HG03097 (cell line): ENCODE measurements around the gene PLK4.

Experiments used
- ATAC-seq: cut with Tn5 transposase; IDR thresholded peaks from one replicate; pipeline ENCODE4 v1.9.1; 2021; ENCODE audit not compliant: unreplicated experiment, low FRiP score

PLK4 gene

GRCh38 chr4:127880763-127881562 is at the start of gene PLK4:
TSS of gene PLK4 (plus strand) at chr4:127880893. CDS start at chr4:127881135, 242 bp downstream.
- ATAC-seq: peak; percentile 95

GRCh38 chr4:127832585-127832984 is 48.1 kb upstream of the PLK4 start:
- peak; percentile 49 for ATAC-seq

GRCh38 chr4:127843704-127844600 is 36.7 kb upstream of the PLK4 start:
- ATAC-seq: no peak

GRCh38 chr4:127844601-127845116 is 36.0 kb upstream of the PLK4 start:
- ATAC-seq: no peak

- ATAC-seq: no peak
Measured at GRCh38 chr4:127846061-127846460, 34.6 kb upstream of the PLK4 start.

- no peak for ATAC-seq
Measured at GRCh38 chr4:127846765-127847164, 33.9 kb upstream of the PLK4 start.

- no peak for ATAC-seq
Measured at GRCh38 chr4:127849505-127850234, 31.0 kb upstream of the PLK4 start.

- no peak for ATAC-seq
Measured at GRCh38 chr4:127852661-127853060, 28.0 kb upstream of the PLK4 start.

- ATAC-seq: no peak
Measured at GRCh38 chr4:127856196-127856812, 24.4 kb upstream of the PLK4 start.

- peak; percentile 73 for ATAC-seq
Measured at GRCh38 chr4:127856813-127857447, 23.8 kb upstream of the PLK4 start.

GRCh38 chr4:127857641-127858040 is 23.1 kb upstream of the PLK4 start:
- ATAC-seq: no peak

GRCh38 chr4:127868196-127868595 is 12.5 kb upstream of the PLK4 start:
- no peak for ATAC-seq

GRCh38 chr4:127870281-127870680 is 10.4 kb upstream of the PLK4 start:
- no peak for ATAC-seq

- no peak for ATAC-seq
Measured at GRCh38 chr4:127870688-127871087, 10.0 kb upstream of the PLK4 start.

- no peak for ATAC-seq
Measured at GRCh38 chr4:127875791-127876190, 4.9 kb upstream of the PLK4 start.

GRCh38 chr4:127881563-127881864 is 821 bp downstream of the PLK4 start:
- ATAC-seq: peak; percentile 31

GRCh38 chr4:127888559-127888958 is 7.9 kb downstream of the PLK4 start:
- ATAC-seq: no peak

- no peak for ATAC-seq
Measured at GRCh38 chr4:127889903-127890302, 9.2 kb downstream of the PLK4 start.

- no peak for ATAC-seq
Measured at GRCh38 chr4:127896069-127896468, 15.4 kb downstream of the PLK4 start.

GRCh38 chr4:127896528-127896927 is 15.8 kb downstream of the PLK4 start:
- no peak for ATAC-seq
